ENCODE data around the gene EHMT2.
"Not testable (repeated sequence)": the region's sequence is repeated elsewhere in the genome, so short reads cannot be mapped to it uniquely, and the experiment has no call there.

Gene EHMT2

GRCh38 chr6:31915351-31915750, 17.9 kb upstream of the EHMT2 start:
- DNase-seq (ENCODE audit: low read depth): no peak

DNA sequence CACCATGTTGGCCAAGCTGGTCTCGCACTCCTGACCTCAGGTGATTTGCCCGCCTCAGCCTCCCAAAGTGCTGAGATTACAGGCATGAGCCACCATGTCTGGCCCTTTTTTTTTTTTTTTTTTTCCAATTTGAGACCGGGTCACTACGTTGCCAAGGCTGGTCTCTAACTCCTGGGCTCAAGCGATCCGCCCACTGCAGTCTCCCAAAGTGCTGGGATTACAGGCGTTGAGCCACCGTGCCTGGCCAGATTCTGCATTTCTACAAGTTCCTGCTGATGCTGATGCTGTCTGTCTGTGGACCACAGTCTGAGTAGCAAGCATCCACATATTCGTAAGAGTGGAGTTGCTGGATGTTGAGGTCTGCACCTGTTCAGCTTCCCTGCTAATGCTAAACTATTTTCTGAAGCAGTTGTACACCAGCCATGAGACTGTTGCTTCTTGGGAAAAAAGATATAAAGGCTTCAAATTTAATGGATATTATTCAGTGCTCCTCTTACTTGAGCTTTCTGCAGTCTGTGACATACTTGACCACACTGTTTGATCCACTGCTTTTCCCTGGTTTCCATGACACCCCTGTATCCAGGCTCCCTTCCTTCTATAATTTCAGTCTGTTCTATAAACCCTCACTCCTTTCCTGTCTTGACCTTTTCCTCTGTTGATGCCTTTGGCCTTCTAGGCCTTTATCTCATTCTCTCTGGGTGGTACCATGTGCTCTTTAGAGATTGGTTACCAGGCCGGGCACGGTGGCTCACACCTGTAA, 14.5 kb upstream of the EHMT2 start:
- no peak for DNase-seq (ENCODE audit: low read depth)

- not testable (repeated sequence) for DNase-seq (ENCODE audit: low read depth)
Measured at GRCh38 chr6:31909298-31909697, 11.8 kb upstream of the EHMT2 start.

DNA sequence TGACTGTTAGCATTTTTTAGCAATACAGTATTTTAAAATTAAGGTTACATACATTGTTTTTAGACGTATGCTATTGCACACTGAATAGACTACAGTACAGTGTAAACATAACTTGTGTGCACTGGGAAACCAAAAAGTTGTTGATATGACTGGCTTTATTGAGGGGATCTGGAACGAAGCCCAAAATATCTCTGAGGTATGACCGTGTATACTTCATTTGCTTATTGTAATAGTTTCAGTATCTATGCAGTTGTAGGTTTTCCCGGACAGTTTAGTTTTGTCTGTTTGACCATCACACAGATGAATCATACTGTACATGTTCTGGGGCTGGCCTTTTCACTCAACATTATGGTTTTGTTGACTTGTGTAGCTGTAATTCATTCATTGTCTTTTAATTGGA, 11.3 kb upstream of the EHMT2 start:
- peak; percentile 60 for DNase-seq (ENCODE audit: low read depth)

GRCh38 chr6:31908255-31908654, 10.8 kb upstream of the EHMT2 start:
- DNase-seq (ENCODE audit: low read depth): not testable (repeated sequence)

GRCh38 chr6:31907158-31907813, 9.8 kb upstream of the EHMT2 start:
- DNase-seq (ENCODE audit: low read depth): no peak

- DNase-seq (ENCODE audit: low read depth): not testable (repeated sequence)
Measured at GRCh38 chr6:31906727-31907126, 9.2 kb upstream of the EHMT2 start.

DNA sequence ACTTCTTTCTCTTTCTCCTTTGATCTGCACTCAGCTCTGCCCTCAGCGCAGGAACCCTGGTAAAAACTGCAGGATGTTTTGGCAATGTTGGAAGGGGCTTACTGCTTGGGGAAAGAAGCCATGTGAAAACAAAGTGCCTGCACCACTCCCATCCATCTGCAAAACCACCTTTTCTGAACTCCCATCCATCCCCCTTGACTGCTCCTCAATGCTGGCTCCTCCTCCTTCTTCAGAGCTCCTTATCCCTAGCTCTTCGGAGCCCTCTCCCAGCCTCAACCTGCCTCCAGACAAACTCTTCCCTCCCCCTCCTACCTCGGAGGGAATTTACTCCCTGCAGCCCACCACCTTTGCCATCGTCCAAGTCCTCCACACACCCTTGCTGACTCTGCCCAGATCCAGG, 8.6 kb upstream of the EHMT2 start:
- DNase-seq (ENCODE audit: low read depth): no peak

- no peak for DNase-seq (ENCODE audit: low read depth)
Measured at GRCh38 chr6:31905041-31905440, 7.5 kb upstream of the EHMT2 start.

DNA sequence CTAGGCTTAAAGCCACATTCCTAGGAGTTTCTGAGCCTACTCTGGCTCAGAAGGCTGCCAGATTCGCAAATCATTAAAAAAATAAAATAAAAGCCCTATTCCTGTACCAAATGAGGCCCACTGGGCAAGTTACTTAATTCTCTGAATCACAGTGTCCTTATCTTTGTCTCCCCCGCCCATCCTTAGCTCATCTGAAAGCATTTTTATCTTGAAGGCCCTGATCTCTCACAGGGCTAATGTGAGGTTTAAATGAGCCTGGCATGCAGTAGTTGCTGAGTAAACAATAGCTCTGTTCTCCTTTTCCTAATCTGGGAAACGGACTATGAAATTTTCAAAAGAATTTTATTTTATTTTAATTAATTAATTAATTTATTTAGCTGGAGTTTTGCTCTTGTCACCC, 6.5 kb upstream of the EHMT2 start:
- no peak for DNase-seq (ENCODE audit: low read depth)

- DNase-seq (ENCODE audit: low read depth): peak; percentile 83
Measured at GRCh38 chr6:31901953-31902643, 4.6 kb upstream of the EHMT2 start, which contains the start of gene ZBTB12. Gene ZBTB12, minus strand, starts transcription at chr6:31902086. Its CDS starts 781 bp downstream, at chr6:31901305.

DNA sequence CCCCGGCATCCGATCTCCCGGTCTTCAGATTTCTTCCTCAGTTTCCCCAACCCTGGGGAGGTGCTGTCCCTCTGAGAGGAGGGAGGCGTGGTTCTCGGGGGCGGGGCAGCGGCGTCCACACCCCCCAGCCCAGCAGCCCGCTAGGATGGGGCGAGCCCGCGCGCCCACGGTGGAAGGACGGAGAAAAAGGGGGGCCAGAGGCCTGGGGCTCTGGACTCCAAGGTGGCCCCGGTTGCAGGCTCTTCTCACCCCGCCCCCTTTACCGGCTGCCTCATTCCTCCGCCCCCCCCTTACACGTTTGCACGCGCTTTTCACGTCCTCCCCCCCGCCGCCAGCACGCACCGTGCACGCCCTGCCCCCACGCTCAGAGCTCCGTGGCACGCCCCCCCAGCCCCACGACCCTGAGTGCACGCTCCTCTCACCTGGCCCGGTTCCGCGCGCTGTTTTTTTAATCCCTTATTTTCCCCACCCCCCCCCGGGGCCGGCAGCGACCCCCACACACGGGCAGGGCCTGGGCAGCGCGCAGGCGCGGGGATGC, 4.0 kb upstream of the EHMT2 start:
- no peak for DNase-seq (ENCODE audit: low read depth)

DNA sequence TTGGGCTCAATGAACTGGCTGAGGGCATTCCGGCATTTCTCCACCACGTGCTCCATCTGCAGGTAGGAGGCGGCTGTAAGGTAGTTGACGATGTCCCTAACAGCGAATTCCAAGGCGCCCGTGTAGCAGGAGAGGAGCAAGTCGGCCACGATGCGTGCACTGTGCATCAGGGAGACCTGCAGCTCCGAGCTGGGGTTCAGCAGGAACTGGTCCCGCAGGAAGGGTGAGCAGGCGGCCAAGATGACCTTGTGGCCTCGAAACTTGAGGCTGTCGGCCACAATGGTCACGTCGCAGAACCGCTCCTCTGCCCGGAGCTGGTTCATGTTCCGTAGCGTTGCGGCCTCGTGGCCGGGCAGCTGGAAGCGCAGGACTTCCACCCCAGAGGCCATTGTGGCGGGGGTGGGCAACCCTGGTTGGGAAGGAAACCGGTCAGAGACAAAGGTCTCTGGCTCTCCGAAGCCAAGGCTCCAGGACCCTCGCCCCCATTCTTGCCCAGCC, 3.5 kb upstream of the EHMT2 start:
- DNase-seq (ENCODE audit: low read depth): no peak

DNA sequence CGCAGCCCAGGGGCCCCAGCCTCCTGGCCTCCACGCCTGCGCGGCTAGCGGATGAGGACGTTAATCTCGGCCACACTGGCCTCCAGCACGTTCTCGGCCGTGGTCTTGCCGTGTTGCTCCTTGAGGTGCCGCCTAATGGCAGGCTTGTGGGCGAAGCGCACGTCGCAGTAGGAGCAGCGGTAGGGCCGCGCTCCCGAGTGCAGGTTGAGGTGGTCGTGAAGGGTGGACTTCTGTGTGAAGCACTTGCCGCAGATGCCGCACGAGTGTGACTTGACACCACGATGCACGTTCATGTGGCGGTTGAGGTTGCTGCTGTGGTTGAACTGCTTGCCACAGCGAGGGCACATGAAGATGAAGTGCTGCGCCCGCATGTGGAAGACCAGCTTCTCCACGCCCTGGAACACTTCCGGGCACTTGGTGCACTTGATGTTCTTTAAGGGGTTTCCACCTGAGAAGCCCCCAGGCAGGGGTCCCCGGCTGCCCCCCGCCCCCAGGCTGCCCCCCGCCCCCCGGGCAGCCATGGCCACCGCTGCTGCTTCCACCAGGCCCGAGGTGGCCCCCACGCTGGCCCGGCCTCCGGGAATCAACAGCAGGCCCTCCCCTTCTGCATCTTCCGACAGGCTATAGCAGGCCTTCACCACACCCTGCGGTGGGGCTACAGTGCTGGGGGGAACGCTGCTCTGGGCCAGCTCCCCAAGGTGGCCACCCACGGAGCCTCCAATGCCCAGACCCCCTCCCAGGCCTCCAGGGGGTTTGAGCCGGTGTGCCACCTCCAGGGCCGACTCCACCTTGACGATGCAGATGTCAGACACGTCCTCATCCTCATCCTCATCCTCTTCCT, 2.6 kb upstream of the EHMT2 start:
- DNase-seq (ENCODE audit: low read depth): no peak

GRCh38 chr6:31899215-31899614, 1.7 kb upstream of the EHMT2 start:
- DNase-seq (ENCODE audit: low read depth): no peak

DNA sequence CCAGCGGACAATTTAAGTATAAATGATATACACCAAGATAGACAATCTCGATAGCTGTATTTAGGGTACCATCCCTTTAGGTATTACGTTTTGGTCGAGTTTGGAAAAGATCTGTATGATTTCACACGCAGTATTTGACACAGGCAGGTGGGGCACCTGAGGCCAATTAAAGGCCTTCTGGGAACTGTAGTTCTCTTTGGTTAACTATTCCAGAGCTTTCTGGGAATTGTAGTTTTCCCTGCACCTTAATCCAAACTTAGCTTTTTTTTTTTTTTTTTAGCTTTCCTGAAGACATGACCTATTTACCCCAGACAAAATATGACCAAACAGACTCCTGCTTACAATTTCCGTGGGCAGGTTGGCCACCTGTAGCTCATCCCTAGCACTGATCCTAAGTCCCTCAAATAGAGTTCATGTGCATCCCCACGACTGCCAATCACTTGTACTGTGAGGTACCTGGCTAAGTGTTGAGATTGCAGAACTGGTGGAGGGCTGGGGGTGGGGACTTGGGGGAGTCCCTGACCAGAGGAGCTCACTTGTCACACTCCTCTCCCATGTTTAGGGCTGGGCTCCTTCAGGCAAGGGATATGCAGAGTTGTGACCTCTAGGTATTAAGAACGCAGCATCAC, 999 bp upstream of the EHMT2 start:
- no peak for DNase-seq (ENCODE audit: low read depth)

GRCh38 chr6:31896856-31897611, 464 bp downstream of the EHMT2 start:
- no peak for DNase-seq (ENCODE audit: low read depth)

- no peak for DNase-seq (ENCODE audit: low read depth)
Measured at GRCh38 chr6:31896493-31896855, 1.0 kb downstream of the EHMT2 start.

DNA sequence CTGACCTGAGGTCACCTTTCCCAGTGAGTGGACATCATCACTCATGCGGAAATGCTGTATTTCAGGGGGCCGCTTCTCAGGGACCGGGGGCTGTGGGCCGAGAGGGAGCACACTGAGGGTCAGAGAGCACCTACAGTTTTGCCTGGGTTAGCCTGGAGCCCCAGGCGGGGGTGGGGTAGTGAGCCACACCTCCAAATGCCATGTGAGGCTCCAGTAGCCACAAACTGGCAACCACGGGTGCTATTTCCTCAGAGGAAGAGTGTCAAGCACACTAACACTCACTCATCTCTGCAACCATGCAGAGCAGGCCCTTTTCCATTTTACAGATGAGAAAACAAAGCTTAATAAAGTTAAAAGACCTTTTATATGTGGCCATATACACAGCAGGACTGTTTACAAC, 4.7 kb downstream of the EHMT2 start:
- no peak for DNase-seq (ENCODE audit: low read depth)

- no peak for DNase-seq (ENCODE audit: low read depth)
Measured at GRCh38 chr6:31889331-31889972, 8.0 kb downstream of the EHMT2 start.
